Loucy (cell line): ENCODE data around the gene STAT4.

Experiments used
- EZH2phosphoT487 ChIP-seq: fragments of 200-600 bp; IDR thresholded peaks from 2 replicates; pipeline ENCODE4 v1.6.1; 2018; ENCODE audit warnings: antibody characterized with exemption, mild to moderate bottlenecking, moderate library complexity, borderline replicate concordance
- TF ChIP-seq, protein P1 (sequence below): fragments of 200-600 bp; sonication (generic); conservative IDR thresholded peaks from 2 replicates; pipeline ENCODE4 v1.5.1; 2014; ENCODE audit warnings: mild to moderate bottlenecking, antibody characterized with exemption, low read length

DNA sequence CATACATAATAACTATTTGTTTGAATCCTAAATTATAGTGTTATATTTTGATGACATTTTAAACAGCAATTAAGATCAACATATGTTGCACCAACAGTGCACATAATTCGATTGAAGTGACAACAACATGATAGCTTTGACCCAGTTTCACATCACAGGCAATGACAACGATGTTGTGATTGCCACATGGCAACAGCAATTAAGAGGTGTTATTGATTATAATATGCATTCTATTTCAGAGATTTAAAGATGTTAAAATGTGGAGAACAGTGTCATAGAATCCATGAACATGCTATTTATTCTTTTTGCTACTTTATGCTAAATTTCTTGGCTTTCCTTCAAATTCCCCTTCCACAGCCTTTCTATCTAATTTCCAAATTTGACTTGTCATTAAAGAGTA lies 68.5 kb downstream of the STAT4 start:
- TF ChIP-seq, protein P1, sequence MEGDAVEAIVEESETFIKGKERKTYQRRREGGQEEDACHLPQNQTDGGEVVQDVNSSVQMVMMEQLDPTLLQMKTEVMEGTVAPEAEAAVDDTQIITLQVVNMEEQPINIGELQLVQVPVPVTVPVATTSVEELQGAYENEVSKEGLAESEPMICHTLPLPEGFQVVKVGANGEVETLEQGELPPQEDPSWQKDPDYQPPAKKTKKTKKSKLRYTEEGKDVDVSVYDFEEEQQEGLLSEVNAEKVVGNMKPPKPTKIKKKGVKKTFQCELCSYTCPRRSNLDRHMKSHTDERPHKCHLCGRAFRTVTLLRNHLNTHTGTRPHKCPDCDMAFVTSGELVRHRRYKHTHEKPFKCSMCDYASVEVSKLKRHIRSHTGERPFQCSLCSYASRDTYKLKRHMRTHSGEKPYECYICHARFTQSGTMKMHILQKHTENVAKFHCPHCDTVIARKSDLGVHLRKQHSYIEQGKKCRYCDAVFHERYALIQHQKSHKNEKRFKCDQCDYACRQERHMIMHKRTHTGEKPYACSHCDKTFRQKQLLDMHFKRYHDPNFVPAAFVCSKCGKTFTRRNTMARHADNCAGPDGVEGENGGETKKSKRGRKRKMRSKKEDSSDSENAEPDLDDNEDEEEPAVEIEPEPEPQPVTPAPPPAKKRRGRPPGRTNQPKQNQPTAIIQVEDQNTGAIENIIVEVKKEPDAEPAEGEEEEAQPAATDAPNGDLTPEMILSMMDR = no peak
- no peak for TF ChIP-seq EZH2phosphoT487
